GM12878 (cell line): ENCODE measurements around the gene RNF223. TPM values are rescaled to one million over a fixed set of nuclear protein-coding genes. Genes with fewer than 3 reads are reported as not detected.

Source experiments
- CBX3 ChIP-seq: fragments of 200-600 bp; sonication (generic); IDR thresholded peaks from 2 replicates; pipeline ENCODE4 v1.6.1; 2016; ENCODE audit warnings: low read depth, borderline replicate concordance
- CREB1 ChIP-seq: IDR thresholded peaks from 2 replicates; pipeline ENCODE4 v1.6.1; 2012; ENCODE audit warnings: low read depth, mild to moderate bottlenecking, inconsistent platforms
- POLR2AphosphoS2 ChIP-seq: IDR thresholded peaks from 2 replicates; pipeline ENCODE4 v1.6.1; 2011; ENCODE audit warnings: low read depth, mild to moderate bottlenecking, low read length, improper control_type of control experiment, moderate library complexity
- RAD21 ChIP-seq: IDR thresholded peaks from 2 replicates; pipeline ENCODE4 v1.6.1; 2011; ENCODE audit warnings: mild to moderate bottlenecking, low read depth, low read length, moderate library complexity; ENCODE audit not compliant: insufficient read depth
- ZNF207 ChIP-seq: fragments of 450-650 bp; IDR thresholded peaks from 2 replicates; pipeline ENCODE4 v1.6.1; 2014; ENCODE audit warnings: antibody characterized with exemption, mild to moderate bottlenecking, borderline replicate concordance
- ZNF384 ChIP-seq: IDR thresholded peaks from 2 replicates; pipeline ENCODE4 v1.6.1; 2012; ENCODE audit warnings: low read depth, mild to moderate bottlenecking, low read length, improper control_type of control experiment, borderline replicate concordance
- ZZZ3 ChIP-seq: IDR thresholded peaks from 2 replicates; pipeline ENCODE4 v1.6.1; 2011; ENCODE audit warnings: low read depth; ENCODE audit not compliant: control insufficient read depth, insufficient read length
- polyA plus RNA-seq, 11 experiments: library from polyadenylated mRNA; depleted of rRNA in 4 of 11; unstranded in 6 of 11; stranded (reverse) in 5 of 11; fragments of >200 nt; fragmentation: Nextera tagmentation in 4 of 11; fragmentation: Illumina TruSeq in 1 of 11; extraction: Ambion mirVana in 4 of 11; extraction: Trizol in 1 of 11; gene quantifications; 1 replicate in 1 of 11; 2 replicates in 10 of 11; pipeline versions ENCODE4 v1.2.1 to v1.2.3, GENCODE V29; 2011 to 2016; ENCODE audit warnings: inconsistent platforms in 2 of 11, missing spikeins in 2 of 11, low read depth in 1 of 11
- total RNA-seq, 4 experiments: library from RNA; depleted of rRNA in 3 of 4; stranded (reverse); fragments of >200 nt in 3 of 4; fragmentation: Illumina TruSeq in 1 of 4; extraction: Trizol in 1 of 4; gene quantifications; 2 replicates each; pipeline versions ENCODE4 v1.2.1 to v1.2.3, GENCODE V29; 2013 to 2021
- TF ChIP-seq, protein P1 (sequence below): fragments of 450-650 bp; IDR thresholded peaks from 2 replicates; pipeline ENCODE4 v1.6.1; 2016; ENCODE audit warnings: mild to moderate bottlenecking, moderate library complexity, borderline replicate concordance
- TF ChIP-seq, protein P2 (sequence below): fragments of 450-650 bp; IDR thresholded peaks from 2 replicates; pipeline ENCODE4 v1.6.1; 2018; ENCODE audit warnings: borderline replicate concordance, mild to moderate bottlenecking; ENCODE audit not compliant: partially characterized antibody
- TF ChIP-seq, protein P3 (sequence below): fragments of 450-650 bp; IDR thresholded peaks from 2 replicates; pipeline ENCODE4 v1.6.1; 2018; ENCODE audit warnings: mild to moderate bottlenecking, low read depth, moderate library complexity; ENCODE audit not compliant: partially characterized antibody

The RNF223 gene
- total and polyA plus RNA-seq, 10 of the 15 experiments (the other 5 are each of a cell fraction or from before 2014, with no cell fraction given): 0.06 TPM; not detected in 9

DNA sequence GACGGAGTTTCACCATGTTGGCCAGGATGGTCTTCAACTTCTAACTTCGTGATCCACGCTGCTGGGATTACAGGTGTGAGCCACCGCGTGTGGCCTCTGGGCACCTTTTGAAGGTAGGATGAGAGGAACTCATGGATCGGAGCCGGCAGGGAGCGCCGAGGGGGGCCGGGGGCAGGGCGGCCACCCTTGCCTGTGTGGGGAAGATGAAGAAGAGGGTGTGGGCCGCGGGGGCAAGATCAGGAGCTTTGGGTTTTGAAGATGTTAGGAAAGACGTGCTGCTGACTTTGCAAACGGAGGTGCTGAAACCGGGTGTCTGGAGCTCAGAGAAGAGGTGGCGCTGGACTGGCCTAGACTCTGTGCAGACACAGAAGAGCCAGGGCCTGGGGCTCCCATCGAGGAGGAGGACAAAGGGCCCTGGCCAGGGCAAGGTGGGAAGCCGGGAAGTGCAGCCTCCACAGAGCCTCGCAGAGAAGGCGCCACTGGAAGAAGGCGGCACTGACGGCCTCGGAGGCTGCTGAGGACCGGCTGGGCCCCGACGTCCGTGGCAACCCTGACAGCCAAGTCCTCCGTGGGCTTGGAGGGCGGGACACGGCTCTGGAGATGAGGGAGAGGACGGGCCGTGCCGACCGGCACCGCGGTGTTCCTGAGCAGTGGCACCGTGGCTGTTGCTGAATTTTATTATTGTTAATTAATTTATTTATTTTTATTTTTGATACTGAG is 13.7 kb downstream of the RNF223 start (continued):
- TF ChIP-seq ZNF207 (no peak), CREB1 (no peak), ZNF384 (no peak), ZZZ3 (no peak), CBX3 (no peak), RAD21 (no peak), POLR2AphosphoS2 (no peak)
- TF ChIP-seq, protein P1, sequence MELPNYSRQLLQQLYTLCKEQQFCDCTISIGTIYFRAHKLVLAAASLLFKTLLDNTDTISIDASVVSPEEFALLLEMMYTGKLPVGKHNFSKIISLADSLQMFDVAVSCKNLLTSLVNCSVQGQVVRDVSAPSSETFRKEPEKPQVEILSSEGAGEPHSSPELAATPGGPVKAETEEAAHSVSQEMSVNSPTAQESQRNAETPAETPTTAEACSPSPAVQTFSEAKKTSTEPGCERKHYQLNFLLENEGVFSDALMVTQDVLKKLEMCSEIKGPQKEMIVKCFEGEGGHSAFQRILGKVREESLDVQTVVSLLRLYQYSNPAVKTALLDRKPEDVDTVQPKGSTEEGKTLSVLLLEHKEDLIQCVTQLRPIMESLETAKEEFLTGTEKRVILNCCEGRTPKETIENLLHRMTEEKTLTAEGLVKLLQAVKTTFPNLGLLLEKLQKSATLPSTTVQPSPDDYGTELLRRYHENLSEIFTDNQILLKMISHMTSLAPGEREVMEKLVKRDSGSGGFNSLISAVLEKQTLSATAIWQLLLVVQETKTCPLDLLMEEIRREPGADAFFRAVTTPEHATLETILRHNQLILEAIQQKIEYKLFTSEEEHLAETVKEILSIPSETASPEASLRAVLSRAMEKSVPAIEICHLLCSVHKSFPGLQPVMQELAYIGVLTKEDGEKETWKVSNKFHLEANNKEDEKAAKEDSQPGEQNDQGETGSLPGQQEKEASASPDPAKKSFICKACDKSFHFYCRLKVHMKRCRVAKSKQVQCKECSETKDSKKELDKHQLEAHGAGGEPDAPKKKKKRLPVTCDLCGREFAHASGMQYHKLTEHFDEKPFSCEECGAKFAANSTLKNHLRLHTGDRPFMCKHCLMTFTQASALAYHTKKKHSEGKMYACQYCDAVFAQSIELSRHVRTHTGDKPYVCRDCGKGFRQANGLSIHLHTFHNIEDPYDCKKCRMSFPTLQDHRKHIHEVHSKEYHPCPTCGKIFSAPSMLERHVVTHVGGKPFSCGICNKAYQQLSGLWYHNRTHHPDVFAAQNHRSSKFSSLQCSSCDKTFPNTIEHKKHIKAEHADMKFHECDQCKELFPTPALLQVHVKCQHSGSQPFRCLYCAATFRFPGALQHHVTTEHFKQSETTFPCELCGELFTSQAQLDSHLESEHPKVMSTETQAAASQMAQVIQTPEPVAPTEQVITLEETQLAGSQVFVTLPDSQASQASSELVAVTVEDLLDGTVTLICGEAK: no peak
- TF ChIP-seq, protein P2, sequence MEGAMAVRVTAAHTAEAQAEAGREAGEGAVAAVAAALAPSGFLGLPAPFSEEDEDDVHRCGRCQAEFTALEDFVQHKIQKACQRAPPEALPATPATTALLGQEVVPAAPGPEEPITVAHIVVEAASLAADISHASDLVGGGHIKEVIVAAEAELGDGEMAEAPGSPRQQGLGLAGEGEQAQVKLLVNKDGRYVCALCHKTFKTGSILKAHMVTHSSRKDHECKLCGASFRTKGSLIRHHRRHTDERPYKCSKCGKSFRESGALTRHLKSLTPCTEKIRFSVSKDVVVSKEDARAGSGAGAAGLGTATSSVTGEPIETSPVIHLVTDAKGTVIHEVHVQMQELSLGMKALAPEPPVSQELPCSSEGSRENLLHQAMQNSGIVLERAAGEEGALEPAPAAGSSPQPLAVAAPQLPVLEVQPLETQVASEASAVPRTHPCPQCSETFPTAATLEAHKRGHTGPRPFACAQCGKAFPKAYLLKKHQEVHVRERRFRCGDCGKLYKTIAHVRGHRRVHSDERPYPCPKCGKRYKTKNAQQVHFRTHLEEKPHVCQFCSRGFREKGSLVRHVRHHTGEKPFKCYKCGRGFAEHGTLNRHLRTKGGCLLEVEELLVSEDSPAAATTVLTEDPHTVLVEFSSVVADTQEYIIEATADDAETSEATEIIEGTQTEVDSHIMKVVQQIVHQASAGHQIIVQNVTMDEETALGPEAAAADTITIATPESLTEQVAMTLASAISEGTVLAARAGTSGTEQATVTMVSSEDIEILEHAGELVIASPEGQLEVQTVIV: no peak
- TF ChIP-seq, protein P3, sequence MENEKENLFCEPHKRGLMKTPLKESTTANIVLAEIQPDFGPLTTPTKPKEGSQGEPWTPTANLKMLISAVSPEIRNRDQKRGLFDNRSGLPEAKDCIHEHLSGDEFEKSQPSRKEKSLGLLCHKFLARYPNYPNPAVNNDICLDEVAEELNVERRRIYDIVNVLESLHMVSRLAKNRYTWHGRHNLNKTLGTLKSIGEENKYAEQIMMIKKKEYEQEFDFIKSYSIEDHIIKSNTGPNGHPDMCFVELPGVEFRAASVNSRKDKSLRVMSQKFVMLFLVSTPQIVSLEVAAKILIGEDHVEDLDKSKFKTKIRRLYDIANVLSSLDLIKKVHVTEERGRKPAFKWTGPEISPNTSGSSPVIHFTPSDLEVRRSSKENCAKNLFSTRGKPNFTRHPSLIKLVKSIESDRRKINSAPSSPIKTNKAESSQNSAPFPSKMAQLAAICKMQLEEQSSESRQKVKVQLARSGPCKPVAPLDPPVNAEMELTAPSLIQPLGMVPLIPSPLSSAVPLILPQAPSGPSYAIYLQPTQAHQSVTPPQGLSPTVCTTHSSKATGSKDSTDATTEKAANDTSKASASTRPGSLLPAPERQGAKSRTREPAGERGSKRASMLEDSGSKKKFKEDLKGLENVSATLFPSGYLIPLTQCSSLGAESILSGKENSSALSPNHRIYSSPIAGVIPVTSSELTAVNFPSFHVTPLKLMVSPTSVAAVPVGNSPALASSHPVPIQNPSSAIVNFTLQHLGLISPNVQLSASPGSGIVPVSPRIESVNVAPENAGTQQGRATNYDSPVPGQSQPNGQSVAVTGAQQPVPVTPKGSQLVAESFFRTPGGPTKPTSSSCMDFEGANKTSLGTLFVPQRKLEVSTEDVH: no peak
- TF ChIP-seq, all 136 proteins: peak for 0
